Cardiac fibroblast (primary cell): ENCODE data around the gene HLA-DOA.

ENCODE experiments used
- DNase-seq, 2 donors: peaks; one replicate each; pipeline versions ENCODE4 v3.0.0 to v3.0.0-alpha.2; 2010; ENCODE audit warnings: low read depth in 2 of 2
- H3K4me3 ChIP-seq, 2 donors: replicated peaks in 1 of 2; 1 replicate in 1 of 2; 2 replicates in 1 of 2; pipeline ENCODE4 v1.5.1; 2011; ENCODE audit warnings: low read depth in 2 of 2, low read length in 2 of 2, mild to moderate bottlenecking in 2 of 2, moderate library complexity in 1 of 2
- TF ChIP-seq, protein P1 (sequence below): IDR thresholded peaks from one replicate; pipeline ENCODE4 v1.5.1; 2011; ENCODE audit warnings: low read depth, mild to moderate bottlenecking, low read length, inconsistent platforms

Gene HLA-DOA

DNA sequence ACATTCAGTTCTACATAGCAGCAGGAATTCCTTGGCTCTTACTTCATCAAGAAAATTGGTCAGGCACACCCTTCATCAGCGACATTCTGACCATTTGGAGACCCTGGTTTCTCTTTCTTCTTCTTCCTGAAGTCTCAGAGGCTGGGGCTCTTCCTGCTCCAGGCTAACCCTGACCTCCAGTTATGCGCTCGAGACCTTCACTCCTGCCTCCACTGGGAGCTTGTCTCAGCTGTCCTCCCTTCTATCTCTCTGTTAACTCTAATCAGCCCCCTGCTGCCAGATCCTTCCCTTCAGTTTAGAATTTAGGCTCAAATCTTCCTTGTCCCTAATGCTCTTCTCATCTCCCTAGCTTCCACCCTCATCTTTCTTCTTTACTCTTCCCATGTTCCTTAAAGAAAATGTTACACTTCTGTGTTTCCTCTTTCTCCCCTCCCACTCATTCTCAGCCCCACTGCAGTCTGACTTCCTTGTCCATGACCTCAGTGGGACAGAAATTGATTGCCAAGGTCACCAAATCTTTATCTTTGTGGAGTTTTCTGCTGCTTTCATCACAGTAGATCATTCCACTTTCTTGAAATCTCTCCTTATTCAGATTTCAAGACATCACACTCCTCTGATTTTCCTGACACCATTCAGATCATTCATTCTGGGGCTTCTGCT is 8.4 kb upstream of the HLA-DOA start:
- no peak for DNase-seq
- TF ChIP-seq, protein P1, sequence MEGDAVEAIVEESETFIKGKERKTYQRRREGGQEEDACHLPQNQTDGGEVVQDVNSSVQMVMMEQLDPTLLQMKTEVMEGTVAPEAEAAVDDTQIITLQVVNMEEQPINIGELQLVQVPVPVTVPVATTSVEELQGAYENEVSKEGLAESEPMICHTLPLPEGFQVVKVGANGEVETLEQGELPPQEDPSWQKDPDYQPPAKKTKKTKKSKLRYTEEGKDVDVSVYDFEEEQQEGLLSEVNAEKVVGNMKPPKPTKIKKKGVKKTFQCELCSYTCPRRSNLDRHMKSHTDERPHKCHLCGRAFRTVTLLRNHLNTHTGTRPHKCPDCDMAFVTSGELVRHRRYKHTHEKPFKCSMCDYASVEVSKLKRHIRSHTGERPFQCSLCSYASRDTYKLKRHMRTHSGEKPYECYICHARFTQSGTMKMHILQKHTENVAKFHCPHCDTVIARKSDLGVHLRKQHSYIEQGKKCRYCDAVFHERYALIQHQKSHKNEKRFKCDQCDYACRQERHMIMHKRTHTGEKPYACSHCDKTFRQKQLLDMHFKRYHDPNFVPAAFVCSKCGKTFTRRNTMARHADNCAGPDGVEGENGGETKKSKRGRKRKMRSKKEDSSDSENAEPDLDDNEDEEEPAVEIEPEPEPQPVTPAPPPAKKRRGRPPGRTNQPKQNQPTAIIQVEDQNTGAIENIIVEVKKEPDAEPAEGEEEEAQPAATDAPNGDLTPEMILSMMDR = no peak
- no peak overlapping the region for H3K4me3 ChIP-seq

DNA sequence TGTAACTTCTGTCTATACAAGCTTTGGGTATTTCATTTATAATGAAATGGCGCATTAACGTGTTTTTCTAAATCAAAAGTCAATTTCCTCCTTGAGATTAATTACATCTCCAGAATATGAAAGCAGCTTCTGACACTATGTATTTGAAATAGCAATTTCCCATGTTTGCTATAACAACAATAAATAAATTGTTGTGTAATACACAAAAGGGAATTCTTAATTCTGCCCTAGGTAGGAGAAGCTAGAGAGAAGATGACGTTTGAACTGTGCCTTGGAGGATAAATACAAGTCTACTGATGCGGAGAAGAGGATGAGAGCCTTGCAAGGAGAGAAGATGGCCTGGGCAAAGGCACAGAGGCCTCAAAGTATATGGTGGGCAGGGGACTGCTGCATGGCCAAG is 7.6 kb upstream of the HLA-DOA start:
- H3K4me3 ChIP-seq = no peak overlapping the region
- DNase-seq = no peak
- TF ChIP-seq, protein P1 = no peak

DNA sequence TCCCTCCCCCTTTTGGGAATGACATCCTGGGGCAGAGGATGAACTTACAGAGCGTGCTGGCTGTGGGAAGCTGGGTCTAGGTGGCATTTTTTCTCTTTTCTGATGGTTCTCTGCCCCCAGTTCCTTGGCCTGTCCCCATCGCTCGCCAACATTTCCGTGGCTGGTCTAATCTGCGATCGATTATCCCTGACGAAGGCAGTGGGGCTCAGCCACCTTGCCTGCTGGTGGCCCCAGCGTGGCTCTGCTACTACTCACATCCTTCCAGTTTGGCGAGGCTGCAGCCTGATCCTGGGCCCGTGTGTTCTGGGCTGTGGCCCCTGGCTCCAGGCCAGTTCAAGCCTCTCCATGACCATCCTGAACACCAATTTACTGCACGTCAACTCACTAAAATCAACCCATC is 6.4 kb upstream of the HLA-DOA start:
- no peak overlapping the region for H3K4me3 ChIP-seq
- TF ChIP-seq, protein P1 = no peak
- no peak for DNase-seq

DNA sequence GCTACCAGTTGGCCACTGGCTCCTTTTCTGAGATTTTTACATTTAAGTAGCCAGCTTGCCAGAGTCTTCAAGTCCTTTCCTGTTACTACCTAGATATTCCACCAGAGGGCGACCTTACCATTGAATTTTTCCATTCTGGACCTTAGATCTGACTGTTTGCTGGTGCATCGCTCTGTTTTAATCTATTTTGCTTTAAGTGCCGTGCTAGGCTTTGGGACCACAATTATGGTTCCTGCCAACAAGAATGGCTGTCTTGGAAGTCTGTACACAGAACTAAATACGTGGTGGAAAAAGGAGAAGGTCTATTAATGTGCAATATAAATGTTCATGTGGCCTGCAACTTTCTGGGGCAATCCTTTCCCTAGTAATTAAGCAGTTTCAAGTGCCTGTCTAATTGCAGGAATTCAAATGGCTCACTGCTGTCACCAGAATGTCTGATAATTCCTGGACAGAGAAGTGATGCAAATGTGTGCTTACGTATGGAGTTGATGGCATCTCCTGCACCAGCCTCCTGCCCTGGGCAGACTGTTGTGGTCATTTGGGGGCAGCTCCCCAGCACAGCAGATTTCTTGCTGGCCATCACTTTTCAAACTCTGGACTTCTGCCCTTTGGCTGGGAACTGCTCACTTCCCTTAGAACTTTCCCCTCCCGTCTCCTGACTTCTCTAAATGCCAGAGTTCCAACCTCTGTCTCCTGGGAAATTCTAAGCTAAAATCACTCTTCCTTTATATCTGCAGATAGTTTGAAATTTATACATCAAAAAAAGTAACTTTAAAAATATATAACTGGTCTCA is 5.6 kb upstream of the HLA-DOA start:
- TF ChIP-seq, protein P1 = peak; percentile 70
- no peak overlapping the region for H3K4me3 ChIP-seq
- peak; percentile 91 to 92 for DNase-seq

DNA sequence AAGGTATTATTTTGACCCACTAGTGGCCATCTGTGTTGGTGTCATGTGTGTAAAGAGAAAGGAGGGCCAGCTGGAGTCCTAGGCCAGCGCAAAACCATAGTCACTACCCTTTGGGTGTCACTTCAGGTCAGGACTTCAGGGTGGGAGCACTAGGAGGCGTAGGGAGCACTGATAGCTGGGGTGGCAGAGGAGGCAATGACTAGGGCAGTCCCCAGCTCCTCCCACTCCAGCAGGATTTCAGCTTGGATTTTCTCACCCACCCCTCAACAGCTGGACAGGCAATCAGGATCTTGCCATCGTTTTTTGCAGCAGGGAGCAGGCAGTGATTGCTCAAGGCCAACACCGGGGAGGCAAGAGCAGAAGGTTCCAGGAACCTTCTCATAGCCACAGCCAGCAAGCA is 4.2 kb upstream of the HLA-DOA start:
- TF ChIP-seq, protein P1 = no peak
- no peak overlapping the region for H3K4me3 ChIP-seq
- DNase-seq = peak; percentile 6 to 7

DNA sequence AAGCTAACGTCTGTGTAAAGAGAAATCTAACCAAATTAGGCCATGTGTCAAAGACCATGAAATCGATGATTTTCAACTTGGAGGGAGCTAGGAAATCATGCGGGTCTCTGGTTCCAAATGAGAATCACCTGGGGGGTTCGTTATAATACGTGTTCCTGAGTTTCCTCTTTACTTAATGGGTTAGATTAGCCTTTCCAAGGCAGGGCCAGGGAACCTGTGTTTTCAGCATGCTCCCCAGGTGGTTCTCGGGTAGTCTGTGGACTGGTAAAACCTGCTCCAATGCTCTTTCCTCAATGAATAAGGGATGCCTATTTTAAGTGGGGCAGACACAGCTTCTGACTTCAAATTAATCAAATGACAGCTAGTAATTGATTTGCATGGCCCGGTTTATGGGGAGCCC is 965 bp upstream of the HLA-DOA start:
- H3K4me3 ChIP-seq = no peak overlapping the region
- TF ChIP-seq, protein P1 = no peak
- DNase-seq = no peak
